H1 (cell line): ENCODE results near the gene MFRP. TPM values are rescaled to one million over a fixed set of nuclear protein-coding genes. Genes with fewer than 3 reads are reported as not detected.

Experiments used
- CTCF ChIA-PET: fragments of 300-600 bp; sonication (Branson Sonifier 250); formaldehyde crosslinking; loops from one replicate; lab custom pipeline; 2021; ENCODE audit not compliant: partially characterized antibody; lab: Charles Lee
- POLR2A ChIA-PET: fragments of 300-600 bp; sonication (Branson Sonifier 250); formaldehyde crosslinking; loops from one replicate; lab custom pipeline; 2021; ENCODE audit warnings: inconsistent platforms; ENCODE audit not compliant: partially characterized antibody; lab: Charles Lee
- DNase-seq, 2 experiments: peaks; one replicate each; pipeline versions ENCODE4 v3.0.0 to v3.0.0-alpha.2; 2010 to 2022; ENCODE audit warnings: low spot score in 2 of 2, low read depth in 1 of 2, mixed read lengths in 1 of 2
- FAIRE-seq: peaks from 2 replicates; lab custom pipeline; 2011; peaks lifted over from hg19 to GRCh38; lab: Jason Lieb, UNC
- H2AFZ ChIP-seq: 2 replicates; pipeline ENCODE4 v1.8.1; 2012; ENCODE audit warnings: low read length, inconsistent platforms
- H2AK5ac ChIP-seq: 2 replicates; pipeline ENCODE4 v1.6.1; 2013; ENCODE audit warnings: low read depth, low read length
- H2BK120ac ChIP-seq: replicated peaks from 2 replicates; pipeline ENCODE3; 2013; ENCODE audit warnings: low read depth, low read length, inconsistent platforms
- H2BK12ac ChIP-seq: 2 replicates; pipeline ENCODE4 v1.6.1; 2013; ENCODE audit warnings: low read depth, low read length
- H2BK15ac ChIP-seq: 2 replicates; pipeline ENCODE4 v1.6.1; 2013; ENCODE audit warnings: low read length
- H2BK20ac ChIP-seq: 2 replicates; pipeline ENCODE4 v1.6.1; 2013; ENCODE audit warnings: low read length
- H2BK5ac ChIP-seq: 2 replicates; pipeline ENCODE4 v1.6.1; 2013; ENCODE audit warnings: low read depth, low read length
- H3K14ac ChIP-seq: 2 replicates; pipeline ENCODE4 v1.6.1; 2013; ENCODE audit warnings: inconsistent platforms; ENCODE audit not compliant: insufficient read length
- H3K18ac ChIP-seq: 2 replicates; pipeline ENCODE4 v1.6.1; 2013; ENCODE audit warnings: low read length; ENCODE audit errors: extremely low read depth
- H3K23ac ChIP-seq: 2 replicates; pipeline ENCODE4 v1.6.1; 2013; ENCODE audit warnings: inconsistent platforms; ENCODE audit not compliant: insufficient read length
- H3K23me2 ChIP-seq: 2 replicates; pipeline ENCODE4 v1.6.1; 2013; ENCODE audit warnings: low read depth, low read length
- H3K27ac ChIP-seq: 2 replicates; pipeline ENCODE4 v1.6.1; 2011; ENCODE audit warnings: low read depth, low read length, inconsistent platforms
- H3K27me3 ChIP-seq, 4 experiments: replicated peaks in 1 of 4; 1 replicate in 1 of 4; 2 replicates in 3 of 4; pipeline versions ENCODE4 v1.6.1 to v1.8.1; 2011 to 2013; ENCODE audit warnings: low read length in 3 of 4, mild to moderate bottlenecking in 3 of 4, inconsistent platforms in 2 of 4, mixed read lengths in 2 of 4, moderate library complexity in 1 of 4; ENCODE audit not compliant: control insufficient read depth in 3 of 4, insufficient read depth in 3 of 4; ENCODE audit errors: extremely low read depth in 1 of 4
- H3K36me3 ChIP-seq, 4 experiments: 2 replicates each; pipeline versions ENCODE4 v1.6.1 to v1.8.1; 2011 to 2013; ENCODE audit warnings: mild to moderate bottlenecking in 4 of 4, low read length in 3 of 4, moderate library complexity in 2 of 4, control low read depth in 1 of 4, inconsistent platforms in 1 of 4; ENCODE audit not compliant: insufficient read depth in 4 of 4, control insufficient read depth in 2 of 4
- H3K4ac ChIP-seq: replicated peaks from 2 replicates; pipeline ENCODE3; 2013; ENCODE audit warnings: low read length, low read depth, mixed read lengths, inconsistent platforms; ENCODE audit not compliant: insufficient read length
- H3K4me1 ChIP-seq, 4 experiments: replicated peaks in 1 of 4; 1 replicate in 1 of 4; 2 replicates in 3 of 4; pipeline versions ENCODE4 v1.6.1 to v1.8.1; 2011 to 2013; ENCODE audit warnings: low read length in 3 of 4, inconsistent platforms in 2 of 4, mixed read lengths in 1 of 4; ENCODE audit not compliant: insufficient read depth in 4 of 4, control insufficient read depth in 3 of 4
- H3K4me2 ChIP-seq, 2 experiments: 2 replicates each; pipeline versions ENCODE4 v1.6.1 to v1.8.1; 2011 to 2013; ENCODE audit warnings: low read depth in 2 of 2, low read length in 2 of 2, control low read depth in 1 of 2, inconsistent platforms in 1 of 2, mild to moderate bottlenecking in 1 of 2; ENCODE audit not compliant: insufficient read depth in 1 of 2
- H3K4me3 ChIP-seq, 4 experiments: fragments of 200-600, 300-600 bp in 1 of 4; sonication (generic), shearing (Covaris generic), sonication (Bioruptor Twin) in 1 of 4; 2 replicates each; pipeline versions ENCODE4 v1.5.1 to v1.8.1; 2011 to 2016; ENCODE audit warnings: low read length in 4 of 4, low read depth in 3 of 4, control low read depth in 2 of 4, inconsistent platforms in 2 of 4, mild to moderate bottlenecking in 2 of 4, mixed read lengths in 1 of 4, moderate library complexity in 1 of 4; ENCODE audit not compliant: insufficient read depth in 2 of 4; ENCODE audit errors: extremely low read depth in 1 of 4
- H3K56ac ChIP-seq: replicated peaks from 2 replicates; pipeline ENCODE3; 2013; ENCODE audit warnings: low read depth, mild to moderate bottlenecking, mixed read lengths, low read length, inconsistent platforms; ENCODE audit not compliant: insufficient read length
- H3K79me1 ChIP-seq: 2 replicates; pipeline ENCODE4 v1.6.1; 2013; ENCODE audit warnings: low read depth, low read length, control low read depth
- H3K79me2 ChIP-seq, 2 experiments: 2 replicates each; pipeline versions ENCODE4 v1.6.1 to v1.8.1; 2012 to 2013; ENCODE audit warnings: low read length in 2 of 2, mild to moderate bottlenecking in 2 of 2, inconsistent platforms in 1 of 2; ENCODE audit not compliant: insufficient read depth in 2 of 2, control insufficient read depth in 1 of 2
- H3K9ac ChIP-seq, 4 experiments: replicated peaks in 1 of 4; 1 replicate in 1 of 4; 2 replicates in 3 of 4; pipeline versions ENCODE4 v1.6.1 to v1.8.1; 2011 to 2013; ENCODE audit warnings: low read depth in 3 of 4, low read length in 3 of 4, control low read depth in 2 of 4, mild to moderate bottlenecking in 2 of 4, moderate library complexity in 2 of 4, inconsistent platforms in 1 of 4; ENCODE audit errors: extremely low read depth in 1 of 4
- H3K9me3 ChIP-seq, 2 experiments: 2 replicates each; pipeline versions ENCODE4 v1.6.1 to v1.8.1; 2012 to 2013; ENCODE audit warnings: mild to moderate bottlenecking in 2 of 2, moderate library complexity in 2 of 2, control low read depth in 1 of 2, inconsistent platforms in 1 of 2, low read depth in 1 of 2, low read length in 1 of 2, mixed read lengths in 1 of 2; ENCODE audit not compliant: insufficient read depth in 2 of 2
- H4K20me1 ChIP-seq, 2 experiments: replicated peaks in 1 of 2; 2 replicates each; pipeline versions ENCODE3 to v1.8.1; 2011 to 2013; ENCODE audit warnings: inconsistent platforms in 2 of 2, low read length in 2 of 2, mild to moderate bottlenecking in 1 of 2; ENCODE audit not compliant: insufficient read depth in 2 of 2, control insufficient read depth in 1 of 2
- H4K5ac ChIP-seq: 2 replicates; pipeline ENCODE4 v1.6.1; 2013; ENCODE audit warnings: low read length, low read depth, mixed read lengths, inconsistent platforms; ENCODE audit not compliant: insufficient read length
- H4K8ac ChIP-seq: 2 replicates; pipeline ENCODE4 v1.8.0; 2013; ENCODE audit warnings: mild to moderate bottlenecking, moderate library complexity, low read length, inconsistent platforms; ENCODE audit not compliant: insufficient read depth; ENCODE audit errors: extremely low read depth
- H4K91ac ChIP-seq: replicated peaks from 2 replicates; pipeline ENCODE3; 2013; ENCODE audit warnings: low read length, mixed read lengths, inconsistent platforms; ENCODE audit not compliant: insufficient read length
- EP300 ChIP-seq, 2 experiments: IDR thresholded peaks; 1 replicate in 1 of 2; 2 replicates in 1 of 2; pipeline ENCODE4 v1.6.1; 2011 to 2012; ENCODE audit warnings: low read depth in 2 of 2, low read length in 2 of 2, mild to moderate bottlenecking in 2 of 2, borderline replicate concordance in 1 of 2, inconsistent platforms in 1 of 2, moderate library complexity in 1 of 2
- RAD21 ChIP-seq, 2 experiments: IDR thresholded peaks in 1 of 2; conservative IDR thresholded peaks in 1 of 2; 2 replicates each; pipeline ENCODE4 v1.6.1; 2011; ENCODE audit warnings: low read depth in 2 of 2, low read length in 2 of 2, improper control_type of control experiment in 1 of 2, inconsistent platforms in 1 of 2, mild to moderate bottlenecking in 1 of 2, moderate library complexity in 1 of 2
- WGBS, 2 experiments: shearing (Covaris generic) in 1 of 2; methylation state at CpG; one replicate each; pipeline versions ENCODE4 v1.1.6 to v1.1.7; 2013 to 2015; ENCODE audit warnings: low lambda C conversion rate in 2 of 2, mixed read lengths in 2 of 2, inconsistent platforms in 1 of 2, low coverage in 1 of 2, missing lambda C conversion rate in 1 of 2; ENCODE audit not compliant: insufficient replicate concordance in 2 of 2, insufficient coverage in 1 of 2, insufficient read length in 1 of 2; ENCODE audit errors: extremely low coverage in 1 of 2, missing lambda C conversion rate in 1 of 2; 5-methylcytosine and 5-hydroxymethylcytosine counted together
- polyA plus RNA-seq, 7 experiments: library from polyadenylated mRNA; depleted of rRNA in 3 of 7; stranded (reverse) in 5 of 7; unstranded in 2 of 7; fragments of >200 nt in 5 of 7; fragments of 200-250 nt in 2 of 7; gene quantifications; 1 replicate in 5 of 7; 2 replicates in 1 of 7; 4 replicates in 1 of 7; pipeline versions ENCODE4 v1.2.1 to v1.2.3, GENCODE V29; 2011 to 2013; ENCODE audit warnings: missing spikeins in 2 of 7, mixed read lengths in 2 of 7
- total RNA-seq: library from RNA; stranded (reverse); fragmentation: NEBNext Ultra II Directional; extraction: Animal tissue kit (Norgen Biotek cat#: 25700); gene quantifications from 2 replicates; pipeline ENCODE4 v1.2.1, GENCODE V29; 2021
- TF ChIP-seq, protein P1 (sequence below): IDR thresholded peaks from 2 replicates; pipeline ENCODE4 v1.6.1; 2012; ENCODE audit warnings: inconsistent platforms
- TF ChIP-seq, protein P2 (sequence below), 3 experiments: IDR thresholded peaks; 1 replicate in 2 of 3; 2 replicates in 1 of 3; pipeline versions ENCODE4 v1.5.1 to v1.6.1; 2011; ENCODE audit warnings: low read length in 3 of 3, mild to moderate bottlenecking in 3 of 3, inconsistent platforms in 2 of 3, low read depth in 1 of 3, moderate library complexity in 1 of 3; ENCODE audit not compliant: insufficient read depth in 1 of 3; ENCODE audit errors: control extremely low read depth in 1 of 3

Gene MFRP
- total and polyA plus RNA-seq, 2 of the 8 experiments (the other 6 are each of a cell fraction or from before 2014, with no cell fraction given) = 0.02 TPM; not detected in 1

GRCh38 chr11:119371778-119372182, 25.3 kb upstream of the MFRP start:
- Histone ChIP-seq H3K14ac (no peak overlapping the region), H3K9me3 (no peaks in the 10 kb centered on the region), H2BK20ac (no peak overlapping the region), H2BK15ac (0 out of 2 replicates have a peak overlapping the region, but pooled peaks have one; percentile 72), H2BK12ac (peak overlapping the region; percentile 4; the same call in 1 of the 2 replicates), H2AFZ (no peak overlapping the region), H3K23ac (no peak overlapping the region), H3K4me2 (no peak overlapping the region), H3K27me3 (peaks cover 0 to 5% (median 0%) of the 10 kb centered on the region in 4 experiments; a peak in 2 of 7 replicates), H3K4me3 (no peak overlapping the region), H2BK5ac (no peak overlapping the region), H2BK120ac (no peak overlapping the region), H3K56ac (no peak overlapping the region), H4K91ac (no peak overlapping the region), H3K36me3 (no peaks in the 10 kb centered on the region), H3K79me2 (no peaks in the 10 kb centered on the region), H3K18ac (no peak overlapping the region), H3K4me1 (peaks cover 0 to 38% (median 24%) of the 10 kb centered on the region in 4 experiments; a peak in 6 of 7 replicates), H4K8ac (no peak overlapping the region), H2AK5ac (no peak overlapping the region; the same call in 1 of the 2 replicates)
- CTCF ChIA-PET = interaction anchor here (1.2 to 26.3 kb wide), 8 partner anchors 12 to 166 kb away, joined by 3 to 474 read pairs (median 42); partner anchors contain the start of genes C1QTNF5, MFRP and USP2
- POLR2A ChIA-PET = interaction anchor here (1.0 to 6.6 kb wide), 2 partner anchors 10 to 28 kb away, joined by 3 to 32 read pairs; no protein-coding TSS in a partner anchor
- no peak for DNase-seq
- FAIRE-seq = no peak
- peak in 1 of 2 experiments; percentile 12; a peak in 2 of 4 replicates for TF ChIP-seq RAD21 (IDR thresholded peaks at IDR 0.05 in 1 of 2, conservative IDR thresholded peaks at IDR 0.05 in 1 of 2; ENCODE audit: low read depth in 2 of 2, low read length in 2 of 2)
- TF ChIP-seq, protein P1, sequence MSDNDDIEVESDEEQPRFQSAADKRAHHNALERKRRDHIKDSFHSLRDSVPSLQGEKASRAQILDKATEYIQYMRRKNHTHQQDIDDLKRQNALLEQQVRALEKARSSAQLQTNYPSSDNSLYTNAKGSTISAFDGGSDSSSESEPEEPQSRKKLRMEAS = peak; percentile 40; the same call in 1 of the 2 replicates
- no peak for TF ChIP-seq EP300 (IDR thresholded peaks at IDR 0.05; ENCODE audit: borderline replicate concordance in 1 of 2, low read depth in 2 of 2, low read length in 2 of 2)
- TF ChIP-seq, protein P2, sequence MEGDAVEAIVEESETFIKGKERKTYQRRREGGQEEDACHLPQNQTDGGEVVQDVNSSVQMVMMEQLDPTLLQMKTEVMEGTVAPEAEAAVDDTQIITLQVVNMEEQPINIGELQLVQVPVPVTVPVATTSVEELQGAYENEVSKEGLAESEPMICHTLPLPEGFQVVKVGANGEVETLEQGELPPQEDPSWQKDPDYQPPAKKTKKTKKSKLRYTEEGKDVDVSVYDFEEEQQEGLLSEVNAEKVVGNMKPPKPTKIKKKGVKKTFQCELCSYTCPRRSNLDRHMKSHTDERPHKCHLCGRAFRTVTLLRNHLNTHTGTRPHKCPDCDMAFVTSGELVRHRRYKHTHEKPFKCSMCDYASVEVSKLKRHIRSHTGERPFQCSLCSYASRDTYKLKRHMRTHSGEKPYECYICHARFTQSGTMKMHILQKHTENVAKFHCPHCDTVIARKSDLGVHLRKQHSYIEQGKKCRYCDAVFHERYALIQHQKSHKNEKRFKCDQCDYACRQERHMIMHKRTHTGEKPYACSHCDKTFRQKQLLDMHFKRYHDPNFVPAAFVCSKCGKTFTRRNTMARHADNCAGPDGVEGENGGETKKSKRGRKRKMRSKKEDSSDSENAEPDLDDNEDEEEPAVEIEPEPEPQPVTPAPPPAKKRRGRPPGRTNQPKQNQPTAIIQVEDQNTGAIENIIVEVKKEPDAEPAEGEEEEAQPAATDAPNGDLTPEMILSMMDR (IDR thresholded peaks at IDR 0.05; ENCODE audit: control extremely low read depth in 1 of 3, insufficient read depth in 1 of 3, low read depth in 1 of 3, low read length in 3 of 3) = peak in 1 of 3 experiments; percentile 24; a peak in 1 of 4 replicates
- TF ChIP-seq, all 59 proteins: peak for 3
- no peak overlapping the region for H4K5ac ChIP-seq
- H3K9ac ChIP-seq = no peak overlapping the region
- no peaks in the 10 kb centered on the region for H3K23me2 ChIP-seq
- H3K79me1 ChIP-seq = no peaks in the 10 kb centered on the region
- no peak overlapping the region for H3K4ac ChIP-seq
- peaks cover 0 to 5% of the 10 kb centered on the region in 2 experiments for H4K20me1 ChIP-seq
- 89% methylated on average over 8 of the region's 8 CpGs; no CpG with 5 or more reads in 1 of the 2 experiments for WGBS, 2 experiments
- H3K27ac ChIP-seq = no peak overlapping the region
